Progenitor cell of endocrine pancreas (in vitro differentiated cells): ENCODE results near the gene DCUN1D4. TPM values are rescaled to one million over a fixed set of nuclear protein-coding genes. Genes with fewer than 3 reads are reported as not detected.

ENCODE experiments used
- DNase-seq: peaks from one replicate; pipeline ENCODE4 v3.0.0; 2021; ENCODE audit warnings: low spot score; ENCODE audit not compliant: unreplicated experiment
- H3K27ac Mint-ChIP-seq: 2 replicates; pipeline ENCODE4 v1.8.0; 2021; ENCODE audit warnings: mild to moderate bottlenecking, moderate library complexity, mixed read lengths
- H3K27me3 Mint-ChIP-seq: 2 replicates; pipeline ENCODE4 v1.8.0; 2021; ENCODE audit warnings: mixed read lengths
- H3K36me3 Mint-ChIP-seq: 2 replicates; pipeline ENCODE4 v1.8.0; 2022; ENCODE audit warnings: mixed read lengths; ENCODE audit not compliant: insufficient read depth
- H3K4me1 Mint-ChIP-seq: 2 replicates; pipeline ENCODE4 v1.8.0; 2021; ENCODE audit warnings: low read depth, mixed read lengths
- H3K4me3 Mint-ChIP-seq: 2 replicates; pipeline ENCODE4 v1.8.0; 2021; ENCODE audit warnings: low read depth, mild to moderate bottlenecking, moderate library complexity, mixed read lengths
- H3K9me3 Mint-ChIP-seq: 2 replicates; pipeline ENCODE4 v1.8.0; 2021; ENCODE audit warnings: low read depth, mixed read lengths
- CTCF ChIP-seq: fragments of 200-600 bp; sonication (generic); IDR thresholded peaks from one replicate; pipeline ENCODE4 v1.5.0; 2021; ENCODE audit warnings: antibody characterized with exemption, mild to moderate bottlenecking; ENCODE audit not compliant: unreplicated experiment
- total RNA-seq: library from RNA; stranded (reverse); gene quantifications from 2 replicates; pipeline ENCODE4 v1.2.1, GENCODE V29; 2021

DCUN1D4 gene
- total RNA-seq, 1 donor from 2014 or later: 69.8 TPM

- Mint-ChIP-seq H3K4me3 (peak overlapping the region; percentile 91), H3K4me1 (peaks cover 12% of the 10 kb centered on the region), H3K27me3 (peaks cover 10% of the 10 kb centered on the region), H3K27ac (peak overlapping the region; percentile 97), H3K9me3 (no peaks in the 10 kb centered on the region), H3K36me3 (no peaks in the 10 kb centered on the region)
- TF ChIP-seq CTCF: no peak
- DNase-seq: no peak
These were observed 793 bp upstream of the DCUN1D4 start for GRCh38 chr4:51842167-51842553.

GRCh38 chr4:51843309-51844152, 578 bp downstream of the DCUN1D4 start:
- Mint-ChIP-seq H3K4me1 (peaks cover 19% of the 10 kb centered on the region), H3K9me3 (no peaks in the 10 kb centered on the region), H3K27me3 (peaks cover 10% of the 10 kb centered on the region), H3K4me3 (peak overlapping the region; percentile 91), H3K36me3 (no peaks in the 10 kb centered on the region), H3K27ac (peak overlapping the region; percentile 93)
- DNase-seq: no peak
- TF ChIP-seq CTCF: no peak

GRCh38 chr4:51844153-51845054, 1.5 kb downstream of the DCUN1D4 start:
- H3K36me3 Mint-ChIP-seq: no peaks in the 10 kb centered on the region
- peaks cover 7% of the 10 kb centered on the region for H3K27me3 Mint-ChIP-seq
- peaks cover 24% of the 10 kb centered on the region for H3K4me1 Mint-ChIP-seq
- H3K9me3 Mint-ChIP-seq: no peaks in the 10 kb centered on the region
- TF ChIP-seq CTCF: no peak
- DNase-seq: peak; percentile 75
- H3K27ac Mint-ChIP-seq: peak overlapping the region; percentile 93
- peak overlapping the region; percentile 87 for H3K4me3 Mint-ChIP-seq

- Mint-ChIP-seq H3K27me3 (peaks cover 3% of the 10 kb centered on the region), H3K36me3 (no peaks in the 10 kb centered on the region), H3K4me1 (peaks cover 25% of the 10 kb centered on the region), H3K27ac (peak overlapping the region; percentile 93), H3K9me3 (no peaks in the 10 kb centered on the region), H3K4me3 (peak overlapping the region; percentile 87)
- no peak for DNase-seq
- TF ChIP-seq CTCF: no peak
These were observed 2.1 kb downstream of the DCUN1D4 start for GRCh38 chr4:51845055-51845426.

- Mint-ChIP-seq H3K4me3 (no peak overlapping the region), H3K4me1 (peaks cover 26% of the 10 kb centered on the region), H3K36me3 (no peaks in the 10 kb centered on the region), H3K27ac (no peak overlapping the region), H3K9me3 (no peaks in the 10 kb centered on the region), H3K27me3 (no peaks in the 10 kb centered on the region)
- TF ChIP-seq CTCF: no peak
- no peak for DNase-seq
These were observed 2.8 kb downstream of the DCUN1D4 start for GRCh38 chr4:51845711-51846110.
